Midbrain (tissue), 1 donor: Measurements from ENCODE around the gene LDLRAD4.

Experiments used
- DNase-seq: peaks from one replicate; lab custom pipeline; 2025; lab: John Stamatoyannopoulos, UW

Gene LDLRAD4

GRCh38 chr18:13616041-13616440 is 397.5 kb downstream of the LDLRAD4 start:
- no peak for DNase-seq

GRCh38 chr18:13616525-13617035 is 398.0 kb downstream of the LDLRAD4 start:
- no peak for DNase-seq

- no peak for DNase-seq
These were observed 399.4 kb downstream of the LDLRAD4 start for GRCh38 chr18:13617826-13618515.

- DNase-seq, result no peak
These were observed 400.3 kb downstream of the LDLRAD4 start for GRCh38 chr18:13618760-13619438.

GRCh38 chr18:13619505-13620205 is 401.1 kb downstream of the LDLRAD4 start:
- DNase-seq, result peak; percentile 44

- no peak for DNase-seq
These were observed 401.7 kb downstream of the LDLRAD4 start for GRCh38 chr18:13620206-13620672.

GRCh38 chr18:13620818-13621445 is 402.4 kb downstream of the LDLRAD4 start:
- no peak for DNase-seq

GRCh38 chr18:13621446-13621849 is 402.9 kb downstream of the LDLRAD4 start:
- no peak for DNase-seq

- DNase-seq, result no peak
These were observed 403.5 kb downstream of the LDLRAD4 start for GRCh38 chr18:13621886-13622619.

- no peak for DNase-seq
These were observed 404.2 kb downstream of the LDLRAD4 start for GRCh38 chr18:13622751-13623150.

GRCh38 chr18:13623348-13623747 is 404.8 kb downstream of the LDLRAD4 start:
- DNase-seq, result no peak

GRCh38 chr18:13623871-13624270 is 405.3 kb downstream of the LDLRAD4 start:
- DNase-seq, result no peak

GRCh38 chr18:13624563-13625237 is 406.1 kb downstream of the LDLRAD4 start:
- no peak for DNase-seq

- no peak for DNase-seq
These were observed 406.8 kb downstream of the LDLRAD4 start for GRCh38 chr18:13625355-13625754.

- DNase-seq, result no peak
These were observed 407.4 kb downstream of the LDLRAD4 start for GRCh38 chr18:13625843-13626543.

- DNase-seq, result no peak
These were observed 408.0 kb downstream of the LDLRAD4 start for GRCh38 chr18:13626544-13626908.

GRCh38 chr18:13627639-13628038 is 409.1 kb downstream of the LDLRAD4 start:
- no peak for DNase-seq

GRCh38 chr18:13628211-13628610 is 409.7 kb downstream of the LDLRAD4 start:
- no peak for DNase-seq

- peak; percentile 88 for DNase-seq
These were observed 411.5 kb downstream of the LDLRAD4 start for GRCh38 chr18:13629841-13630715.
